ENCODE results near the gene STARD3NL. TPM values are rescaled to one million over a fixed set of nuclear protein-coding genes. Genes with fewer than 3 reads are reported as not detected.
"Not testable (repeated sequence)": the region's sequence is repeated elsewhere in the genome, so short reads cannot be mapped to it uniquely, and the experiment has no call there.

The STARD3NL gene
- total RNA-seq, 4 donors from 2014 or later = 29.2 to 56.1 (median 48.4) TPM

DNA sequence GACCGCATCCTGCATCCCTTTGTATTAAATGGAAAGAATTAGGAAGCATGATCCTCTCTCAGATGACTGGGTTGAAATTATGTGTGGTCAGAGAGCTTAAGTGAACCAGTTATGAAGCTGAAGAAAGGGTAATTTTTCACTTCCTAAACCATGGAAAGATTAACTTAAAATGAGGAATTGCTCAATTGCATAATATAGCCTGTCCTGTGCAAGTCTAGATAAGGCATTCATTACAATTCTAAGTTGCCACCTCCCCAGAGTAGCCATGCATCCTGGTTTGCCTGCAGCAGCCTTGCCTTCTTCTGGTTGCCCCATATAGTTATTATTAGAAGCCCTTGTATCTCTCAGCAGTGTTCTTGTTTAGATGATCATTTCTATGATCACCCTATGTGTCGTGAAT lies 45.3 kb downstream of the STARD3NL start:
- 91% methylated on average over 2 of the region's 2 CpGs for WGBS
- Histone ChIP-seq H3K4me3 (no peak overlapping the region), H3K9me3 (no peaks in the 10 kb centered on the region), H3K36me3 (peaks cover 13 to 59% (median 44%) of the 10 kb centered on the region in 4 donors), H3K27me3 (no peaks in the 10 kb centered on the region), H3K4me1 (peaks cover 0 to 25% (median 19%) of the 10 kb centered on the region in 4 donors), H3K27ac (replicated peaks in 1 of 4) (peak overlapping the region in 1 of 4 donors; percentile 57)
- TF ChIP-seq POLR2A (IDR thresholded peaks at IDR 0.05; ENCODE audit: low read depth) = no peak
- TF ChIP-seq POLR2AphosphoS5 (IDR thresholded peaks at IDR 0.05) = no peak
- TF ChIP-seq EP300 (IDR thresholded peaks at IDR 0.05) = no peak
- TF ChIP-seq, protein P1, sequence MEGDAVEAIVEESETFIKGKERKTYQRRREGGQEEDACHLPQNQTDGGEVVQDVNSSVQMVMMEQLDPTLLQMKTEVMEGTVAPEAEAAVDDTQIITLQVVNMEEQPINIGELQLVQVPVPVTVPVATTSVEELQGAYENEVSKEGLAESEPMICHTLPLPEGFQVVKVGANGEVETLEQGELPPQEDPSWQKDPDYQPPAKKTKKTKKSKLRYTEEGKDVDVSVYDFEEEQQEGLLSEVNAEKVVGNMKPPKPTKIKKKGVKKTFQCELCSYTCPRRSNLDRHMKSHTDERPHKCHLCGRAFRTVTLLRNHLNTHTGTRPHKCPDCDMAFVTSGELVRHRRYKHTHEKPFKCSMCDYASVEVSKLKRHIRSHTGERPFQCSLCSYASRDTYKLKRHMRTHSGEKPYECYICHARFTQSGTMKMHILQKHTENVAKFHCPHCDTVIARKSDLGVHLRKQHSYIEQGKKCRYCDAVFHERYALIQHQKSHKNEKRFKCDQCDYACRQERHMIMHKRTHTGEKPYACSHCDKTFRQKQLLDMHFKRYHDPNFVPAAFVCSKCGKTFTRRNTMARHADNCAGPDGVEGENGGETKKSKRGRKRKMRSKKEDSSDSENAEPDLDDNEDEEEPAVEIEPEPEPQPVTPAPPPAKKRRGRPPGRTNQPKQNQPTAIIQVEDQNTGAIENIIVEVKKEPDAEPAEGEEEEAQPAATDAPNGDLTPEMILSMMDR (IDR thresholded peaks at IDR 0.05) = no peak
- intact Hi-C loops (cut with DNase I) = loop anchor here (2.0 to 5.0 kb wide), 3 partner anchors 36 to 326 kb away; no protein-coding TSS in a partner anchor
- no peak for DNase-seq (ENCODE audit: extremely low spot score)

DNA sequence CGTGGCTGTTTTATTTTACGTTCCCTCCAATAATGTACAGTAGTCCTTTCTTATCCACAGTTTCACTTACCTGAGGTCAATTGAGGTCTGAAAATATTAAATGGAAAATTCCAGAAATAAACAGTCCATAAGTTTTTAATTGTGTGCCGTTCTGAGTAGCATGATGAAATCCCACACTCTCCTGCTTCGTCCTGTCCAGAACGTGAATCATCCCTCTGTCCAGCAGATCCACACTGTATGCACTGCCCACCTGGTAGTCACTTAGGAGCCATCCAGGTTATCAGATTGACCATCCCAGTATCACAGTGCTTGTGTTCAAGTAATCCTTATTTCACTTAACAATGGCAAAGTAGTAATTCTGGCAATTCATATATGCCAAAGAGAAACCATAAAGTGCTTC lies 46.3 kb downstream of the STARD3NL start:
- H3K27ac ChIP-seq (replicated peaks in 1 of 4) = peak overlapping the region in 2 of 4 donors; percentile 25 to 57
- DNase-seq (ENCODE audit: extremely low spot score) = no peak
- no peak overlapping the region for H3K4me3 ChIP-seq
- no peaks in the 10 kb centered on the region for H3K27me3 ChIP-seq
- H3K9me3 ChIP-seq = no peaks in the 10 kb centered on the region
- intact Hi-C loops (cut with DNase I) = loop anchor here (5.0 kb wide), 2 partner anchors 37 to 327 kb away; no protein-coding TSS in a partner anchor
- 42% methylated on average over 5 of the region's 5 CpGs for WGBS
- H3K36me3 ChIP-seq = peaks cover 8 to 59% (median 41%) of the 10 kb centered on the region in 4 donors
- TF ChIP-seq POLR2A (IDR thresholded peaks at IDR 0.05; ENCODE audit: low read depth) (no peak), EP300 (IDR thresholded peaks at IDR 0.05) (no peak)
- peaks cover 0 to 25% (median 19%) of the 10 kb centered on the region in 4 donors for H3K4me1 ChIP-seq

DNA sequence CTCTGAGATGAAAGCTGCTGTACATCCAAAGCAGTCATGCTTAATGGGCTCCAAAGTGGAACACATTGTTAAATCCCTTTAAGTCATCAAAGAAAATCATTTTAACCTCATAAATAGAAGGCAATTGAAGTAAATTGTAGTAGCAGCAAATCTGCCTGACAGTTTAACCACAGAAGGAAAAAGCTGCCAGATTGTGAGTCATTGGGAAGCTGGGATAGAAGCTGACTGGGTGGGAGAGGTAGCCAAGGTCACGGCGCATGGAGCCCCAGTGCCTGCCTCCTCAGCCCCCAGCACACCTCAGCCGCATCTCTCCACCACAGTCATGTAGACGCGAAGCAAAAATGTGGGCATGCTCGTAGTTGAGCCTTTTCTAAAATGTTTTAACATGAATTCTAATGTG lies 51.3 kb downstream of the STARD3NL start:
- Histone ChIP-seq H3K4me3 (no peak overlapping the region), H3K27ac (replicated peaks in 1 of 4) (no peak overlapping the region), H3K9me3 (no peaks in the 10 kb centered on the region), H3K27me3 (no peaks in the 10 kb centered on the region), H3K36me3 (peaks cover 13 to 55% (median 39%) of the 10 kb centered on the region in 4 donors), H3K4me1 (peaks cover 0 to 4% (median 2%) of the 10 kb centered on the region in 4 donors)
- TF ChIP-seq POLR2AphosphoS5 (IDR thresholded peaks at IDR 0.05) (no peak), EP300 (IDR thresholded peaks at IDR 0.05) (no peak), POLR2A (IDR thresholded peaks at IDR 0.05; ENCODE audit: low read depth) (no peak)
- TF ChIP-seq, protein P1 (IDR thresholded peaks at IDR 0.05) = no peak
- intact Hi-C loops (cut with DNase I) = no loop called here
- WGBS = 95% methylated on average over 6 of the region's 6 CpGs
- no peak for DNase-seq (ENCODE audit: extremely low spot score)

DNA sequence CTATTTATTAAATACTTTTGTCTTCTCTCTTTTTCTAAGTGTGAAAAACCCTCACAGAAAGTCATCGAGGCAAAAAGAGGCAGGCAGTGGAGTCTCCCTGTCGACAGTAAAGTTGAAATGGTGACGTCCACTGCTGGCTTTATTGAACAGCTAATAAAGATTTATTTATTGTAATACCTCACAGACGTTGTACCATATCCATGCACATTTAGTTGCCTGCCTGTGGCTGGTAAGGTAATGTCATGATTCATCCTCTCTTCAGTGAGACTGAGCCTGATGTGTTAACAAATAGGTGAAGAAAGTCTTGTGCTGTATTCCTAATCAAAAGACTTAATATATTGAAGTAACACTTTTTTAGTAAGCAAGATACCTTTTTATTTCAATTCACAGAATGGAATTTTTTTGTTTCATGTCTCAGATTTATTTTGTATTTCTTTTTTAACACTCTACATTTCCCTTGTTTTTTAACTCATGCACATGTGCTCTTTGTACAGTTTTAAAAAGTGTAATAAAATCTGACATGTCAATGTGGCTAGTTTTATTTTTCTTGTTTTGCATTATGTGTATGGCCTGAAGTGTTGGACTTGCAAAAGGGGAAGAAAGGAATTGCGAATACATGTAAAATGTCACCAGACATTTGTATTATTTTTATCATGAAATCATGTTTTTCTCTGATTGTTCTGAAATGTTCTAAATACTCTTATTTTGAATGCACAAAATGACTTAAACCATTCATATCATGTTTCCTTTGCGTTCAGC lies 52.0 kb downstream of the STARD3NL start:
- H3K4me3 ChIP-seq = no peak overlapping the region
- intact Hi-C loops (cut with DNase I) = no loop called here
- no peak for TF ChIP-seq EP300 (IDR thresholded peaks at IDR 0.05)
- TF ChIP-seq POLR2A (IDR thresholded peaks at IDR 0.05; ENCODE audit: low read depth) = no peak
- TF ChIP-seq, protein P1 (IDR thresholded peaks at IDR 0.05) = no peak
- no peak for TF ChIP-seq POLR2AphosphoS5 (IDR thresholded peaks at IDR 0.05)
- H3K4me1 ChIP-seq = no peaks in the 10 kb centered on the region
- peaks cover 13 to 55% (median 38%) of the 10 kb centered on the region in 4 donors for H3K36me3 ChIP-seq
- no peak overlapping the region for H3K27ac ChIP-seq (replicated peaks in 1 of 4)
- H3K27me3 ChIP-seq = no peaks in the 10 kb centered on the region
- H3K9me3 ChIP-seq = no peaks in the 10 kb centered on the region
- no peak for DNase-seq (ENCODE audit: extremely low spot score)
- 87% methylated on average over 6 of the region's 6 CpGs for WGBS

DNA sequence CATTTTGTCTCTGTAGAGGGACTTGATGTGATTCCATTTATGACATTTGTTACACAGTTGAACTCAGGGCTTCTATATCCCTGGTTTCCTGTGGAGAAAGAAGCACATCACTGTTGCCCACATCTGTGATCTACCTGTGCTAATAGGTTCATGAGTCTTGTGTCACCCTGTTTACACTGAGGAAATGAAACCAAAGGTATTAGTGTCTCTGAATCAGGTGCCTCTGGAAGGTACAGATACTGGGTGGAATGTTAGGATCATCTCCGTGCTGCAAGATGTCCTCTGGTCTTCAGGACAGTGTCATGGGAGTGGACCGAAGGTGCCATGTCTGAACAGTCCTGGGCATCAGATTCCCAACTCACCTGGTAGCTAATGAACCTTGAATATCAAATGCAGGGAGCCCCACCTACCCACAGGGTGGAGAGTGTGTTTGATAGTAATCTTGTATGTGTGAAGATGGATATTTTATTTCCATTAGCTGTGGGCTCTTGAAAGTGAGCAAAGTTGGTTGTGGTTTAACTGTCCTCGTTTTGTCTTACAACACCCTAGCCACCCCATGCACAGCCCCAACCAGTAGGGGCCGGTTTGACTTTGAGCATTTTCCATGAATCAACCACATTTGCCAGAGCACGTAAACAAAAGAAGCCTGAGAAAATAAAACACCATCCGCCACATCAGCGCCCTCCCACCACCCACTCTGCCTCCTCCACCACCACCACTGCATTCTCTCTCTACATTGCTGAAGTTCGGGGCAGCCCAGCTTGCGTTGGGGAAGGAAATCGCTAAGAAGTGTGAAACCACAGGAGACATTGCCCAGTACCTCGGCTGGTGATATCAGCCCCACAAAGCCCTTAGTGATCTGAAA lies 54.7 kb downstream of the STARD3NL start:
- DNase-seq (ENCODE audit: extremely low spot score) = no peak
- H3K27me3 ChIP-seq = no peaks in the 10 kb centered on the region
- H3K4me1 ChIP-seq = no peaks in the 10 kb centered on the region
- no peak overlapping the region for H3K4me3 ChIP-seq
- H3K36me3 ChIP-seq = peaks cover 13 to 47% (median 30%) of the 10 kb centered on the region in 4 donors
- intact Hi-C loops (cut with DNase I) = no loop called here
- no peak overlapping the region for H3K27ac ChIP-seq (replicated peaks in 1 of 4)
- TF ChIP-seq, protein P1 (IDR thresholded peaks at IDR 0.05) = no peak
- TF ChIP-seq POLR2AphosphoS5 (IDR thresholded peaks at IDR 0.05) = no peak
- no peak for TF ChIP-seq EP300 (IDR thresholded peaks at IDR 0.05)
- TF ChIP-seq POLR2A (IDR thresholded peaks at IDR 0.05; ENCODE audit: low read depth) = no peak
- 62% methylated on average over 11 of the region's 11 CpGs for WGBS
- H3K9me3 ChIP-seq = no peaks in the 10 kb centered on the region

DNA sequence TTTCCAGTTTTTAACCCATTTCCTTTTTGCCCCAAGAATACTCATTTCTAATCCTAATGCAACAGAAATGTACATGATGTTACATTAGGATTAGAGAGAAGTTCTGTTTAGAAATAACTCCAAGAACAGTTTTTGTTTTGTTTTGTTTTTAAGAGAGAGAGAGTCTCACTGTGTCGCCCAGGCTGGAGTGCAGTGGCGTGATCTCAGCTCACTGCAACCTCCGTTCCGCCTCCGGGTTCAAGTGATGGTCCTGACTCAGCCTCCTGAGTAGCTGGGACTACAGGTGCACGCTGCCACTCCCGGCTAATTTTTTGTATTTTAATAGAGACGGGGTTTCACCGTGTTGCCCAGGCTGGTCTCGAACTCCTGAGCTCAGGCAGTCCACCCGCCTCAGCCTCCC lies 56.7 kb downstream of the STARD3NL start:
- 88% methylated on average over 11 of the region's 11 CpGs for WGBS
- intact Hi-C loops (cut with DNase I); DNase-seq (ENCODE audit: extremely low spot score): not testable (repeated sequence)

More for the DNA sequence above, 56.7 kb downstream of the STARD3NL start:
- not testable (repeated sequence) for H3K4me1 ChIP-seq; H3K9me3 ChIP-seq; H3K27ac ChIP-seq (replicated peaks in 1 of 4); H3K27me3 ChIP-seq; H3K4me3 ChIP-seq
- H3K36me3 ChIP-seq = peaks cover 8 to 33% (median 17%) of the 10 kb centered on the region in 4 donors
